Vagina (tissue), 2 donors: ENCODE results near the gene TUBA1B.

Experiments
- CTCF ChIP-seq, 3 experiments: fragments of 450-650 bp in 2 of 3; fragments of 200-600 bp in 1 of 3; sonication (generic) in 1 of 3; IDR thresholded peaks; one replicate each; pipeline ENCODE4 v1.5.1; 2017 to 2019; ENCODE audit warnings: antibody characterized with exemption in 3 of 3, mild to moderate bottlenecking in 2 of 3, moderate library complexity in 2 of 3
- POLR2A ChIP-seq, 2 donors: fragments of 450-650 bp; IDR thresholded peaks; one replicate each; pipeline ENCODE4 v1.6.1; 2017; ENCODE audit warnings: antibody characterized with exemption in 2 of 2, mild to moderate bottlenecking in 2 of 2, moderate library complexity in 2 of 2
- POLR2AphosphoS5 ChIP-seq, 2 donors: sonication (generic); formaldehyde crosslinking; IDR thresholded peaks; one replicate each; pipeline ENCODE4 v1.9.0; 2017; ENCODE audit warnings: antibody characterized with exemption in 2 of 2, mild to moderate bottlenecking in 2 of 2, low read depth in 1 of 2; ENCODE audit not compliant: insufficient read depth in 1 of 2

DNA sequence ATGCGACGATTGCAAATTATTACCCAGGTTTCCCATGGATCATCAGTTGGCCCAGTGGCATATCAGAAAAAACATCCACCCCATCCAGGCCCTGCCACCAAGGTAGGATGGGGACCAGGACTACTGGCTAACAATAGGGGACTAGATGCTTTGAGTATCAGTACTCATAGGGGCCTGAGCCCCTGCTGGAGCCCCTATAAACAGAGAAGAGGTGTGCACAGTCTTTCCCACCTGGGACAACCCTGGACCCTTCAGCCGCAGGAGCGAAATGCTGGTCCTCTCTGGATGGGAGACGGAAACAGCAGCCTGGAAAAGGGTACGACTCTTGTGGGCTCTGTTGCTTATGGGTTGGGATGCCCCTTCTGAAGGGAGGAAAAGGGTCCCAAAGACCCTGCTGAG is 42.3 kb downstream of the TUBA1B start:
- TF ChIP-seq CTCF (IDR thresholded peaks at IDR 0.05) (no peak), POLR2A (IDR thresholded peaks at IDR 0.05) (no peak), POLR2AphosphoS5 (IDR thresholded peaks at IDR 0.05; ENCODE audit: insufficient read depth in 1 of 2, low read depth in 1 of 2) (no peak)
